ENCODE measurements around the gene CYGB.
A peak's percentile ranks its signal among the peaks of the same experiment; 100 is the strongest.

Gene CYGB

DNA sequence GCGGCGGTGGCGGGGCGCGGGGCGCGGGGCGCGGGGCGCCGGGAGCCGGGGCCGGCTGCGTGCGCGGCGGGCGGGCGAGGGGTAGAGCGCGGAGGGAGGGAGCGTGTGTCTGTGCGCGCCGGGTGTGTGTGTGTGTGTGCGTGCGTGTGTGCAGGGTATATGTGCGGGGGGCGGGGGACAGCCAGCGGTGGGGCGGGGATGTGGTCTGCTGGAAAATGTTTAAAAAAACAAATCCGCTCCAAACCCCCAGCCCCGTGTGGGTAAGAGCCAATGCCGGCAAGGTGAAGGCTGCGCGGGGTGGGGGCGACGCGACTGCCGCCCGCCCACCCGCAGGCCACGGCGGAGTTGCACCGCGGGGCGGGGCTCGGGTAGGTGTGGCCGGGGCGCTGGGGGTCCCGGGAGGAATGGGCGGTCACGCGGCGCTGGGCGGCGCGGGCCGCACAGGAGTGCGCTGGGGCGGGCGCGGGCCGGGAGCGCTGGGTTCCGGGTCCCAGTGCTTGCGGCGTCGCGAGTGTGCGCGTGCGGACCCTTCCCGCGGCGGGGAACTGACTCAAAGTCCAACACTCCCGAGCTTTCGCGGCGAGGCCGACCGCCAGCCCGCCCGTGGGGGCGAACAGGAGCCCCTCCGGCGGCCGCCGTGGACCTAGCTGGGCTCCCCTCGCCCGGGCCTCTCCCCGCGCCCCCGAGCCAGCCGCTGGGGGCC lies at the start of gene CYGB:
Gene CYGB (minus strand): TSS at position 132 of the 703 bp plus-strand sequence. CDS start 167 bp downstream, outside the sequence.
- no peak for DNase-seq

DNA sequence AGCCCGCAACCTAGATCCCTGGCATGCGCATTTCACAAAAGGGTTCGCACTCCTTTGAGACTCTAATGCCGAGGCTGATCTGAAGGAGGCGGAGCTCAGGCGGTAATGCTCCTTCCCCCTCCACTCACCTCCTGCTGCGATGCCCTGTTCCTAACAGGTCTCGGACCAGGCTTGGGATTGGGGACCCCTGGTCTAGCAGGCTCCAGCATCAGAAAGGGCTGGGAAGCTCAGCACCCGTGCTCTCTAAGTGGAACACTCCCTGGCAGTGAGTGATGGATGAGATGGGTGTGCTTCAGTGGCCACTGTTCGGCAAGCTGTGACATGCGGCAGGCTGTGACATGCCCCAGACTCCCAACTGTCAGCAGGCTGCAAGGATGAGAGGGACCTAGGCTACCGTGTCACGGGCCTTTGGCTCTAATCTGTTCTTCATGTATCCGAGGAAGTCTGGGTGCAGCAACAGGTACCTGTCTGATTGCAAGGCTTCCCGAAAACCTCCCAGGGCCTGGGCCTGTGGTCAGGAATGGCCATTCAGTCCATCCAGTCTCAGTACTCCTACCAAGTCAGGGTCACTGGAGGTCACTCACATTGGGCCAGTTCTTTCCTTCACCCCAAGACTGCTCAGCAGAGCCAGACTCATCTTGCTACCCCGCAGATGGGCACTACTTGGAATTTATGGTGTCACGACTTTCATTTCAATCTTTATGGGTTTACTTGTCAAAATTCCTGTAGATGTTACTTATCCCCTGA lies 49.4 kb upstream of the CYGB start:
- peak; percentile 29 for DNase-seq

DNA sequence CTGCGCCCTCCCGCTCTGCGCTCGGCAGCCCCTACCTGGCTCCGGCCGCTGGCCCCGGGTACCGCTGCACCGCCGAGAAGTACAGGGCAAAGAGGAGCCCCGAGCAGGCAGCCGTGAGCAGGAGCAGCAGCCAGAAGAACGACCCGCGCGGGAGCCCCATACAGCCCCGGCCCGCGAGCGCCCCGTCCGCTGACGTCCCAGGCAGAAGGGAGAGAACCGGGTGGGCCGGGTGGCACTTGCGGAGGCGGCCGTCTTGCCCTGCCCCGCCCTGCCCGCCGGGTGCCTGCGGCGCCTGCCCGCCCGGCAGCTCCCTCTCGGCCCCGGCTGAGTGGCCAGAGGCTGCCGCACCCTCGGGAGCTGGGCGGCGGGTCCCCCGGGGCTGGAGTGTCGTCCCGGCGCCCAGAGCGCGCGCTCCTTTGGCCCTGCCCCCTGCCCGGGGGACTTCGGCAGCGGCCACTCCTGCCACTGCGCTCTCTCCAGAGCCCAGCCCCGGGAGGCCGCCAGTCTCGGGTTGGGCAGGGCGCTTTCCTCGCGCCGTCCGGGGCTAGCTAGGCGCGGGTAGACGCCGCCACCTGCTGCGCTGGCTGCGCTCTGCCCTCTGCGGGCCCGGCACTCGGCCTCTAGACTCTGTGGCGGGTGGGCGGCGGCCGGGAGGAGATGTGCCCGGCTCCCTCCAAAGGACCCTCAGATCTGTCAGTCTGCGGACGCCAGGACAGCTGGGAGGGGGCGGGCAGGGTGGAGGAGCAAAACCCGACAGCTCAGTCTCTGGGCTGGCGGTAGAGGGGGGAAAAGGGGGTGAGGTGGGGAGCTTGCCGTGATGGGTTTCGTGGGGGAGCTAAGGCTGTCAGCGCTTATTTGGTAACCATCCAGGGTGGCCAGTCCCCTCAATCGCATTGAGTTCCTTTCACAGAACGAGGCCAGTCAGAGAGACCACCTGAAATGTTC lies 48.4 kb upstream of the CYGB start, which contains the start of gene ST6GALNAC2:
Gene ST6GALNAC2 (minus strand): TSS at position 212 of the 945 bp plus-strand sequence. CDS start 52 bp downstream, at position 160.
- DNase-seq = peak; percentile 38

DNA sequence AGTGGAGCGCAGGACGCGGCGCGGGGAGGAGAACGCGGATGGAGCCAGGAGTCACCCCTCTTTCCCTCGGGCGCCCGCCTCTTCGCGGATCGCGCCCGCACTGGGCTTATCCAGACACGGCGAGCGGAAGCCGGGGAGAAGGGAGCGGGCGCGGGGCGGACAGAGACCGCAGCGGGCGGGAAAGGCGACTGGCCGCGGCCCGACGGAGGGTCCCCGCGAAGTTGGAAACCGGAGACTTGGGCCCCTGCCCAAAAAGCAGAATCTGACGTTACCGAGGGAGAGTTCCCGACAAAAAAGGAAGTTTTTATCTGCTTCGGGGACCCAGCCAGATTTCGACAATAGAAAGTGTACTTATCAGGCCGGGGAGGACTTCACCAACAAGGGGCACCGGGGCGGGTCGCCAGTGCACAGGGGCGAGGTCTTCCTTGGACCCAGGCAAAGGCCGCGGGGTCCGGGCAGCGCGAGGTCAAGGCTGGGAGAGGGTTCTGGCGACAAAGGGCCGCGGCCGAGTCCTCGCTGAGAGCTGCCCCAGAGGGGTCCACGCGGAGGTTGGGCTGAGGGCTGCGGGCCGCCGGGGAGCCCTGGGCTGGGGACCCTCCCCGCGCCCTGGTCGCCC lies 47.6 kb upstream of the CYGB start:
- DNase-seq = no peak

DNA sequence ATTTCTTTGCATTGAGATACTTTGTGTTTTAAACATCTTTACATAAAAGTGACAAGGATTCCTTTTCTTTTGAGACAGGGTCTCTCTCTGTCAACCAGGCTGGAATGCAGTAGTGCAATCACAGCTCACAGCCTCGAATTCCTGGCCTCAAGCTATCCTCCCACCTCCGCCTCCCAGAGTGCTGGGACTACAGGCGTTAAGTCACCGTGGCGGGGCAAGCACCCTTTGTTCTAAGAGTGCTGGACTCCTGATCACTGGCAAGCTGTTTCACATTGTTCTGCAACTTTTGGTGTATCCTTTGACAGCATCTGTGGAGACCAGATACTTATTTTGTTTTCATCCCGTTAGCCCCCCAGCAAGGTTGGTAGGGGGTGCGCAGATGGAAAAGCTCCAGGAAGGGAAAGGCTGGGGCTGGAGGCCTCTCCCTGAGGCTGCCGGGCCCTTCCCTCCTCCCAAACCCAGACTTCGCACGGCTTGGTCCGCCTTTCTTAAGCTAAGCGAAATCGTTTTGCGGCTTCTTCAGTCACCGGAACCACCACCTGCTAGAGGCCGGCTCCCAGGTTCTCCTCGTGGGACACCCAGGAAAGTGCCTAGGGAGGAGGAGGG lies 47.0 kb upstream of the CYGB start:
- DNase-seq = no peak

DNA sequence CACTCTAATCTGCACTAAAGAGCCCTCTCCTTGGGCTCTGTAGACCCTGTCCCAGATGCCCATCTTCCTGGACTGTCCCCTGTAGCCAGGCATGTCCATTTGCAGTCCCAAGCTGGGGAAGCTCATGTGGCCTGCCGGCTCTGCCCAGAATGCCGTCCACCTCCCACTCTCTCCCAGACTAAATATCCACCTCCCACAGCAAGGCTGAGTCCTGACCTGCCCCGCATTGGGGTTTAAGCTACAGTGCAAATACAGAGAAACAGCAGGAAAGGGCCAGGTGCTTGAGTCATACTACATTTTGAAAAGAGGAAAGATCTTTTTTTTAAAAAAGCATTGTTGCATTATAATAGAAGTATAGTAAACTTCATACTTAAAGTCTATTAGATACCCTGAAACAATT lies 45.2 kb upstream of the CYGB start:
- DNase-seq = no peak

DNA sequence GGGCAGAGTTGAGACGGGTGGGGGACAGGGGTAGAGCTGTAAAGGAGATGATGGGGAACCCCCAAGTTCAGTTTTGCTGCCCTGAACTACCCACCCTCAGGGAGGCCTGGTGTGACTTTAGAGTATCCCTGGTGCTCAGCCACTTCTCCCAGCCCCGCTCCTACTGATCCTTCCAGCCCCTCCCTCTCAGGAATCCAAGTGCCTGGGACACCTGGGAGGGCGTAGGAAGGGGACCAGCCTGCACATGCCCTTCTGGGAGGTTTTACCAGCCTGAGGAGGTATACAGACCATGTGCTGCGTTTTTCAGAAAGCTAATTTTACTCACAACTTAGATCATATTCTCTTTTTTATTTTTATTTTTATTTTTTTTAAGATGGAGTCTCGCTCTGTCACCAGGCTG lies 44.0 kb upstream of the CYGB start:
- DNase-seq = no peak

DNA sequence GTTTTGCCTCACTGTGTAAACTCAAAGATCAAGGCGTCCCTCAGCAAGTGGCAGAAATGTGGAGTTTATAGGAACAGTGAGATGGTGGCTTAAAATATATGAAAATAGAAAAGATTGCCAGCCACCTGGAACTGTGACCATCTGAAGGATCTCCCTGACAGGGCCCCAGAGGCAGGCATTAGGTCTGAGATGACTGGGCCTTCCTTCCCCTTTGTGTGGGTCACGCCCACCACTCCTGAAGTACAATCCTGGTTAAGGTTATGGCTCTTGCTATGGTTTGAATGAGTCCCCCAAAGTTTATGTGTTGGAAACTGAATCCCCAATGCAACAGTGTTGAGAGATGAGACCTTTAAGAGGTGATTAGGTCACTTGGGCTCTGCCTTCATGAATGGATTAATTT lies 41.8 kb upstream of the CYGB start:
- no peak for DNase-seq

DNA sequence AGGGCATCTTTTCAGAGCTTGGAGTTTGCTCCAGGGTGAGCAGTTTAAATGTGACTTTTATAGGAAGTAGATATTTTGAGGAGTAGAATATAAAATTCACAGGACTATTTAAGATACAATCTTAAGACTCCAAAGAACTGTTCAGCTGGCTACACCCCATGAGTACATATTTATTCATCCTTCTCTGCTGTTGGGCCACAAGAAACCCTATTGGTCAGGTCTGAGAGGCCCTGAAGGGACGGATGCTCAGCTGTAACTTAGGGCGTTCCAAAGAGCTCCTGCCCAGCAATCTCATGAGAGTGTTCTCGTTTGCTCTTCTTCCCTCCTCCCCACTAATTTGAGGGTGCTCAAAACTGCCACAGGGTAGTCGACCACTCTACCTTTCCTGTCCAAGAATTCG lies 40.9 kb upstream of the CYGB start:
- no peak for DNase-seq

DNA sequence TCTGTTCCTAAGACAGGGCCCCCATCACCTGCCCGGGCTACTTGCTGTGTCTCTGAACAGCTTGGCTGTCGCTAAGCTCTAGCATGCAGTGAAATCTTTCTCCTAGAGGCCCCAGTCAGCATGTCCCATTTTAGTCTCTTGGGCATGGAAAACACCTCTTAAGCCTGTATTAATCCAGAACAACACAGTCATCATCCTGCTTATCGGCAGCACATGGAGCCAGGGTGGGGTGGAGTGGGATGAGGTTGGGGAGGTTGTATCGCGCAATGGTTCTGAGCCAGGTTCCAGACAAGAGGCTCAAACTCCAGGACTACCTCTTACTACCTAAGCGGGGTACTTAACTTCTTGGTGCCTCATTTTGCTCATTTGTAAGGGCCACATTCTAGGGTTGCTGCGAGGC lies 40.4 kb upstream of the CYGB start:
- no peak for DNase-seq

DNA sequence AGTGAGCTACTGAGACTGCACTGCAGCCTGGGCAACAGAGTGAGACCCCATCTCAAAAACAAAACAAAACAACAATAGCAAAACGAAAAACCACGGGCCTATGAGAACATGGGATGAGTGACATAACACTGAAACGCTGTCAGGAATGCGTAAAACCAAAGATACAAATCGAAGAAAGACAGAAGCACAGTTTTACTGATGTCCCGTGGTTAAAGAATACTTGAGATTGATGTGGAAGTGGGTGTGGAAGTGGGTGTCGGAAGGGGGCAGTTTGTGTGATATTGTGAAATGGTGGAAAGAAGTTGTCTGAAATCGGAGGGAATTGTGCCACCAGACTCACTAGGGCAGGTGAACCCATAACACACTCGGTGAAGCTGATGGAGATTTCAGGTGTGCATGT lies 38.7 kb upstream of the CYGB start:
- DNase-seq = no peak

DNA sequence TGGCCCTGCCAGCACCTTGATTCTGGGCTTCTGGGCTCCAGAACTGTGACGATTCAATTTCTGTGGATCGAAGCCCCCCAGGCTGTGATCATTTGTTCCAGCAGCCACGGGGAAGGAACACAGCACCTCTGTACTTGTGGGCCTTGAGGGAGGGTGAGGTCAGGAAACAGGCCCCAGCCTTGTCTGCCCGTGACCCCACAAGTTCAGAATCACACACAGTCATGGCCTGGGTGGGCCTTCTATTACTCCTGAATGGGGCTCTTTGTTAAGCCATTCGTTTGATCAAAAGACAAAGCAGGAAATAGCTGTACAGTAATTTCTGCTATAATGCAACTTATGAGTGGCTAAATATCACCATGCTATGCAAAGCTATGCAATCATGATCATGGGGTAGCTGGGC lies 38.1 kb upstream of the CYGB start:
- no peak for DNase-seq

DNA sequence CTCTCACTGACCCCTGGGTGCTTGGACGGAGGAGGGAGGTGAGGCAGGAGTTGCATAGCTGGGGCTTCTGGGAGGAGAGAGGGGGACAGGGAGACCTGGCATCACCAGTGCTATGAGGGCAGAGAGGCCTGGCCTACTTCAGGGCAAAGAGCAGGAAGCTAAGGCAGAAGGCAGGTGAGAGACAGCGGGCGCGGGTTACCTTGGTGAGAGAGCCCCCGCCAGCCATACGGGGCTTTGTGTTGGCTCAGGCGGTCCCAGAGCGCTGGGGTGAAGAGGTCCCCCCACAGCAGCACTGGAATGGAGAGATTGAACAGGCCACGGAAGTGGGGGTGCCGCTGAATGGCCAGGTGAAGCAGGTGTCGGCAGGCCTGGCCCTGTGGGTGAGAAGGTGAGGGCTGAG lies 36.7 kb upstream of the CYGB start:
- DNase-seq = no peak

DNA sequence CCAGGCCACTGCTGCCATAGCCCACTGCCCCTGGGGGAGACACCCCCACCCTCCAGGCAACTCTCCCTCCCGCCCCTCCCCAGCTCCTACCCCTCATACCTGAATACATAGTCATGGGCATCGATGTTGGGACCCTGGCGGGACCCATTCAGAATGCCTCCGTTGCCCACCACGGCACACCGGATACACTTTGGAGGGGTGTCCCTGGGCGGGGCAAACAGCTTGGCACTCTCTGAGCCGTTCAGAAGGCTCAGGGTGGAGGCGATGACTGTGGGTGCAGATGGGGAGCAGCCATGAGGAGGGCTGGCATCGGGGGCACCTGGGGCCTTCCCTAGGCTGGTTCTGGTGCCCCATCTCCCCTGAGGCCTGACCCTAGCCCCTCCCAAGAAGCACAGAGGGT lies 35.6 kb upstream of the CYGB start:
- no peak for DNase-seq

DNA sequence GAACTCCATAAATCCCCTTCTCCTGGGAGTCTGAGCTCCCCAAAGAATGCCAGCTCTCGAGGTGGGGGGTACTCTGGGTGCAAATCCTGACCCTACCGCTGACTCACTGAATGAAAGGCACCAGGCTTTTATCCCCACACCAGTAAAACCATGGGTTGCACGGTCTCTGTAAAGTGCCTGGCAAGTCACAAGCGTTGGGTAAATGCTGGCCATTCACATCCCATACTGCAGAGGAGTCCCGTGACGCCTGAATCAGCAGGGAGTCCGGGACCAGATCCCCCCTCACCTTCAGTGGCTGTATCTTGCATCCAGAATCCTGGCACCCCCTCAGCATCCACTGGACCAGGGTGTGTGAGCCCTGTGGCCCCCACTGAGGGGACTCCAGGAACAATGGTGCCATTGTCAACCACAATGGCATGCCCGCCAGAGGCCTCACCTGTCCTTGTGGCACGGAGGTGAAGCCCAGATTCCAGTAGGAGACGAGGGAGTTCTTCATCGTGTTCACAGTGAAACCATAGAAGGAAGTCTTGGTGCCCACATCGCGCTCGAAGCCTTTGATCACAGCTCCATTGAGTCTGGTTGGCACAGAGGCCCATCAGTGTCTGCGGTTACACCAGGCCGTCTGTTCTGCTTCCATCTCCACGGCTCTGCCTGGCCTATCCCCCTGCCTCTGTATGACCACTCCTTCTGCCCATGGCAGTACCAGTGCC lies 34.8 kb upstream of the CYGB start:
- no peak for DNase-seq

DNA sequence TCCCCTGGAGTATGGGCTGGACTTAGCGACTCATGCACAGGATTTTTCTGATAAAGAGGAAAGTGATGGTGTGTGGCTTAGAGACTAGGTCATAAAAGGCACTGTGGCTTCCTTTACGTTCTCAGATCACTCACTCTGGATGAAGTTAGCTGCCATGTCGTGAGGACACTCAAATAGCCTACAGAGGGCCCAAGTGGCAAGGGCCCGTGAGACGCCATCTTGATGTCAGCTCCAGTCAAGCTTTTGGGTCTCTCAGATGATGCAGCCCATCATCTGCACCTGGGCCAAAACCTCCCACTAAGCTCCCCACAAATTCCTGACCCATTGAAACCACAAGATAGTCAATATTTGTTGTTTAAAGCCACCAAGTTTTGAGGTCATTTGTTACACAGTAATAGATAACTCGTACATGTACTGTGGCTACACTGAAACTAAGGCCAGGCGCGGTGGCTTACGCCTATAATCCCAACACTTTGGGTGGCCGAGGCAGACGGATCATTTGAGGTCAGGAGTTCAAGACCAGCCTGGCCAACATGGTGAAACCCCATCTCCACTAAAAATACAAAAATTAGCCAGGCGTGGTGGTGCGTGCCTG lies 33.5 kb upstream of the CYGB start:
- no peak for DNase-seq

DNA sequence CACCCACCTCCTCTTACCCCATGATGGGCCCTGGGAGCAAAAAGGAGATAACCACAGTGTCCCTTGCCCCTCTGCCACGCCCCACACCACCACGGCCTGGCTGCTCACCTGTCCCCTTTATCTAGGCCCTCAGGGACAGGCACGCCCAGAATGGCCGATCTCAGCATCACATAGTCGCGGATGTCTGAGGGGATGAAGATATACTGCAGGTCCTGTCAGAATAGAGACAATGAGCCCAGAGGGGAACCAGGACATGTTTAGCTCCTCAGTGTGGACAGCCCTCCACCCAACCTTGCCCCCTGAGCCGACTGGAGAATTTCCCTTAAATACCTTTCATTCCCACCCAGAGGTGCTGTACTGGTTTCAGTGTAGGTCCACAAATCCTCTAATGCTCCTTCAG lies 32.9 kb upstream of the CYGB start:
- no peak for DNase-seq

DNA sequence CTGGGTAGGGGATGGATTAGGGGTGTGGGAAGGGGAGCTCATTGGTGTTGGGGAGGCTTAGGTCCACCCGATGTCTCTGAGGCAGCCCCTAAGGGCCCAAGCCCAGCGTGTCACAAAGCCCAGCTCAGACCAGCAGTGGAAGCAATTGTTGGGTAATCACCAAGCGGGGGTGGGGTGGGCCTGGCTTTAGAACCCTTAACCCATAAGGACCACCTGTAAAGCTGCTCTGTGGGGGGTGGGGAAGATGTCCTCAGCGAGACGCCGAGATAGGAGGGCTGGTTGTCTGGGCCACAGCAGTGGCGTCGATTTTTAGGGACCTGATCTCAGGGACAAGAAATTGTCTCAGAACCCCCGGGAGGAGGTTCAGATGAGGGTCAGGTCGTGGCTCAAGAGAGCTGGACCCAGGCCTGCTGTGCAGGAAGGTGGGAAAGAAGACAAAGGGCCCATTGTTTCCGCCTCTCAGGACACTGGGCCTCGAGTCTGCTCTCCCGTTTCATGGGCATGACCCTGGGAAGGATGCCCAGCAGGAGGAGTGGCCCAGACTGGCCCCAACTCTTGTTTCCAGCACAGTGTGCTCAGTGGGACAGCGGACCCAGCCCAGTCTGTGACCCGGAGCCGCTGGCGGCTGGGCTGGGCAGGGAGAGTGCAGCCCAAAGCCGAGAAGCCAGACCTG lies 32.2 kb upstream of the CYGB start:
- no peak for DNase-seq

DNA sequence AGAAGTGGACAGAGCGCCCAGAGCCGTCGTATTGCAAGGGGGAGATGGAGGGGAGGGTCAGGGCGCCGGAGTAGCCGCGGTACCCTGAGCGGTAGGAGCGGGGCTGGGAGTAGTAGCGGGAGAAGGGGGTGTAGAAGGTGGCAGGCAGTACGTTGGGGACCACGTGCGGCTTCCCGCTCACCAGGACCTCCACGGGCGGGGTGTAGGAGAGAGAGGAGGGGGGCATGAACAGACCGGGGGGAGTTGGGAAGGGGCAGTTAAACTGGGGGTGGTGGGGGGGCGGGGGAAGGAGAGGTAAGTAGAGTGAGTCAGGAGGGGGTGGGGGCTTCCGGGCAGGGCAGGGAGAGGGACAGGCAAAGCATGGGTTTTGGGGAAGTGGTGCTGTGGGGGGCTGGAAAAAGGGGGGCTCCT lies 31.3 kb upstream of the CYGB start:
- no peak for DNase-seq

DNA sequence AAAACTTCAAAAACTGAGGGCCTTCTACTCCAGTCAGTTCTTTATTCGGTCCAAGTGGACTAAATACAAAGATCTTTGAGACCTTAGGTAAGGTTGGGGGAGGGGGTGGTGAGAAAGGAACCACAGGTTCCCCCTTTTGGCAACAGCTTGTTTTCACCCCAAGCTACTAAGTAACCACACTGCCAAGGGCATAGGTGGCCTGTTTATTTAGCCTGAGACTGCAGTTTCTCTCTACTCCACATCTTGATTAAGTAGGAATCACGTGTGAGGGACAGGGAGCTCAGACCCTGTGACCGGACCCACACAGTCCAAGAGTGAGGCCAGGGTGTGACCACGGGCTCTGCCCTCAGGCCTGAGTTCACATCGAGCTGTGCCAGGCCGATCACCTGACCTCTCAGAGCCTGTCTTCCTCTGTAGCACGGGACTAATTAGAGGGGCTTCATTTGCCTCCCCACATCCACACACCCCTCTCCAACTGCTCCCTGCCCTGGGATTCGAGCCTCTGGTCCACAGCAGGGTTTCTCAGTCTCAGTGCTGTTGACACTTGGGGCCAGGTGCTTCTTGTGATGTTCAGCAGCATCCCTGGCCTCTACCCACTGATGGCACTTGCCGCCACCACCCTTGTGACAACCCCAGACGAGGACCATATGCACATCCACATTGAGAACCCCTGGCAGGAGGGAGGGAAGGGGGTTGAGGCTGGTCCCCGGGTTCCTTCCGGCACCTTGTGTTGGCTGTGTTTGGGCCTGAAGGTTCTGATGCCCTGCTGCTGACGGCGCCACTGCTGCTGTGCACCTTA lies 30.3 kb upstream of the CYGB start:
- no peak for DNase-seq

All from COR-L47 (cell line).